Measurements from ENCODE around the gene MTRF1. TPM values are rescaled to one million over a fixed set of nuclear protein-coding genes. Genes with fewer than 3 reads are reported as not detected.

Gene MTRF1
- total RNA-seq, 1 donor from 2014 or later, result 12.9 TPM

GRCh38 chr13:41267106-41267505, 3.7 kb upstream of the MTRF1 start:
- Mint-ChIP-seq H3K4me3 (ENCODE audit: unreplicated experiment) (no peak overlapping the region), H3K9me3 (ENCODE audit: unreplicated experiment) (no peaks in the 10 kb centered on the region), H3K36me3 (ENCODE audit: unreplicated experiment) (no peaks in the 10 kb centered on the region), H3K27ac (ENCODE audit: unreplicated experiment) (no peak overlapping the region), H3K4me1 (ENCODE audit: unreplicated experiment) (peaks cover 10% of the 10 kb centered on the region), H3K27me3 (ENCODE audit: unreplicated experiment) (peaks cover 6% of the 10 kb centered on the region)
- TF ChIP-seq CTCF (IDR thresholded peaks at IDR 0.05), result no peak
- DNase-seq (ENCODE audit: extremely low spot score, unreplicated experiment), result no peak

- no peak overlapping the region for H3K4me3 Mint-ChIP-seq (ENCODE audit: unreplicated experiment)
- no peaks in the 10 kb centered on the region for H3K9me3 Mint-ChIP-seq (ENCODE audit: unreplicated experiment)
- H3K27ac Mint-ChIP-seq (ENCODE audit: unreplicated experiment), result no peak overlapping the region
- TF ChIP-seq CTCF (IDR thresholded peaks at IDR 0.05), result no peak
- H3K36me3 Mint-ChIP-seq (ENCODE audit: unreplicated experiment), result peaks cover 14% of the 10 kb centered on the region
- DNase-seq (ENCODE audit: extremely low spot score, unreplicated experiment), result no peak
- peaks cover 11% of the 10 kb centered on the region for H3K4me1 Mint-ChIP-seq (ENCODE audit: unreplicated experiment)
- H3K27me3 Mint-ChIP-seq (ENCODE audit: unreplicated experiment), result no peaks in the 10 kb centered on the region
These were observed 3.4 kb downstream of the MTRF1 start for GRCh38 chr13:41259875-41260501.

- Mint-ChIP-seq H3K4me1 (ENCODE audit: unreplicated experiment) (peaks cover 4% of the 10 kb centered on the region), H3K9me3 (ENCODE audit: unreplicated experiment) (no peaks in the 10 kb centered on the region), H3K27me3 (ENCODE audit: unreplicated experiment) (no peaks in the 10 kb centered on the region), H3K4me3 (ENCODE audit: unreplicated experiment) (no peak overlapping the region), H3K27ac (ENCODE audit: unreplicated experiment) (no peak overlapping the region), H3K36me3 (ENCODE audit: unreplicated experiment) (peaks cover 28% of the 10 kb centered on the region)
- no peak for TF ChIP-seq CTCF (IDR thresholded peaks at IDR 0.05)
- no peak for DNase-seq (ENCODE audit: extremely low spot score, unreplicated experiment)
These were observed 5.8 kb downstream of the MTRF1 start for GRCh38 chr13:41257535-41257934.

GRCh38 chr13:41254902-41255301, 8.5 kb downstream of the MTRF1 start:
- Mint-ChIP-seq H3K36me3 (ENCODE audit: unreplicated experiment) (peaks cover 40% of the 10 kb centered on the region), H3K9me3 (ENCODE audit: unreplicated experiment) (no peaks in the 10 kb centered on the region), H3K4me1 (ENCODE audit: unreplicated experiment) (peaks cover 1% of the 10 kb centered on the region), H3K27me3 (ENCODE audit: unreplicated experiment) (no peaks in the 10 kb centered on the region), H3K4me3 (ENCODE audit: unreplicated experiment) (no peak overlapping the region), H3K27ac (ENCODE audit: unreplicated experiment) (no peak overlapping the region)
- TF ChIP-seq CTCF (IDR thresholded peaks at IDR 0.05), result no peak
- no peak for DNase-seq (ENCODE audit: extremely low spot score, unreplicated experiment)

- DNase-seq (ENCODE audit: extremely low spot score, unreplicated experiment), result no peak
- Mint-ChIP-seq H3K9me3 (ENCODE audit: unreplicated experiment) (no peaks in the 10 kb centered on the region), H3K4me3 (ENCODE audit: unreplicated experiment) (no peak overlapping the region), H3K27me3 (ENCODE audit: unreplicated experiment) (no peaks in the 10 kb centered on the region), H3K27ac (ENCODE audit: unreplicated experiment) (no peak overlapping the region), H3K4me1 (ENCODE audit: unreplicated experiment) (no peaks in the 10 kb centered on the region), H3K36me3 (ENCODE audit: unreplicated experiment) (peaks cover 35% of the 10 kb centered on the region)
- TF ChIP-seq CTCF (IDR thresholded peaks at IDR 0.05), result no peak
These were observed 12.4 kb downstream of the MTRF1 start for GRCh38 chr13:41250993-41251392.
